GM12864 (cell line): ENCODE measurements around the gene LRCOL1.
"Not testable (repeated sequence)": the region's sequence is repeated elsewhere in the genome, so short reads cannot be mapped to it uniquely, and the experiment has no call there.

ENCODE experiments used
- DNase-seq: peaks from one replicate; pipeline ENCODE4 v3.0.0-alpha.2; 2011; ENCODE audit warnings: low read depth
- H3K4me3 ChIP-seq: 2 replicates; pipeline ENCODE4 v1.5.1; 2011; ENCODE audit warnings: mild to moderate bottlenecking, low read depth, low read length, control low read depth
- CTCF ChIP-seq: IDR thresholded peaks from 2 replicates; pipeline ENCODE4 v1.5.1; 2011; ENCODE audit warnings: low read depth, mild to moderate bottlenecking, moderate library complexity, low read length, control low read depth, inconsistent platforms; ENCODE audit errors: missing control alignments

LRCOL1 gene

GRCh38 chr12:132604151-132604618 is 6.2 kb downstream of the LRCOL1 start:
- TF ChIP-seq CTCF: no peak
- no peak for DNase-seq
- no peak overlapping the region for H3K4me3 ChIP-seq

DNA sequence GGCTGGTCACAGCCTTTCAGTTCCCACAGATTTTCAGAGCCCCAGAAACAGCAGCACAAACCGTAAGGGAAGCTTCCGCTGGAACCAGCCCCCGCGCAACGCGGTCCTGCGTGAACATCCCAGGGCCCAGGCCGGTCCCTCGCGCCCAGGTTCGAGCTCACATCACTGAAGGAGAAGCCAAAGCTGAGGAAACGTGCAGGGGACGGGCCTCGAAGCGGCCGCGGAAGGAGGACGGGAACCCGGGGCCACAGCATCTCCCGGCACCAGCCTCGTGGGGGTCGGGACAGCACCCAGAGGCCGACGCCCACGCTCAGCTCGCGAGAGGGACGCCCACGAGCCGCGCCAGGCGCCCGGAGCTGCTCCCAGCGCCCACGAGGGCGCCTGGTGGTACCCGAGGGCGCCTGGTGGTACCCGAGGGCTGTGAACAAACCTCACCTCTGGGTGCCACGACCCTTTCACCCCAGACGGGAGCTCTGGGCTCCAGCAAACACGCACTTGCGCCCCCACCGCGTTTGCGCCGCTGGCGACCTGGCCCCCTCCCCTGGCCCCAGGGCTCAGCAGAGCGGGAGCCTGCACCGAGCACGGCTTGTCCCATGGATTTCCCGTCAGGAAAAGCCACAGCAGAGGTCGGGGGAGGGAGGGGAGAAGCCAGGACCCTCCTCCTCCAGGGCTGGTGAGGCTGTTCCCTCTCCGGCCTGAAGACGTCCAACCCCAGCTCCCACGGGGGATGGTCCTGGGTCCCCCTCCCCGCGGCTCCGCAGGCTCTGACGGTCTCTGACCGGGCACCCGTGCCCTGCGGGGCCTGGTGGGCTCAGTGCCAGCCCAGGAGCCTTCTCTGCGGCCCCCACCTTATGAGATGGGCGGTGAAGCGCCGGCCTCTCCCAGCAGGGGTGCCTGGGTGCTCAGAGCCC is 6.9 kb downstream of the LRCOL1 start:
- H3K4me3 ChIP-seq: no peak overlapping the region
- DNase-seq: no peak
- TF ChIP-seq CTCF: no peak

DNA sequence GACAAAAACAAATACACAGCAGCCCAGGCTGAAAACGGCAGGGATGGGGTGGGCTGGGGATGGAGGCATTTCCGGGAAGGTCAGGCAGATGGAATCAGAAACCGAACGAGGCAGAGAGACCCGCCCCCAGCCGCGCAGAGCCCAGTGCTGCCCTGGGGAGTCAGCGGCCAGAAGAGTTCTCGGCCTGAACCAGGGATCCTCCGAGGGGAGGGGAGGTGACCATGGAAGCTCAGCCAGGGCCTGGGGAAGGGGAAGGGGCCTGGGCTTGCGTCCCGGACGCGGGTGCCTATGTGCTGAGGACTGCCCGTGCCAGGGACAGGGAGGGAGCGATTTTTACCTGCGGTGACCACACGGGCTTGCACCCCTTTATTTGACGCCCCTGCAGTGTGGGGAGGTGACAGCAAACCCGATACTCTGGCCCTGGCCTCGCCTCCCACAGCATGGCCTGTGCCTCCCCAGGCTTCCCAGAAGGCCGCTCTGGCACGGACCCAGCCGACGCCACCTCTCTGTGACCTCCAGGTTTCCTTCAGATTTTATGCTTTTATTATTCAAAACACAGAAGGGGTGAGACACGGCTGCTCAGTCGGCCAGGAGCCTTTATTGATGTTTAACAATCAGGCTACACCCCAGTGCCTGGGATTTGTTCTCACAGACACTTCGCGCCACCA is 7.7 kb downstream of the LRCOL1 start:
- DNase-seq: no peak
- no peak overlapping the region for H3K4me3 ChIP-seq
- TF ChIP-seq CTCF: no peak

GRCh38 chr12:132601171-132601883 is 9.1 kb downstream of the LRCOL1 start:
- TF ChIP-seq CTCF: no peak
- no peak overlapping the region for H3K4me3 ChIP-seq
- DNase-seq: no peak

GRCh38 chr12:132600048-132601032 is 10.0 kb downstream of the LRCOL1 start:
- H3K4me3 ChIP-seq: peak overlapping the region; percentile 31
- no peak for DNase-seq
- TF ChIP-seq CTCF: peak; percentile 30

DNA sequence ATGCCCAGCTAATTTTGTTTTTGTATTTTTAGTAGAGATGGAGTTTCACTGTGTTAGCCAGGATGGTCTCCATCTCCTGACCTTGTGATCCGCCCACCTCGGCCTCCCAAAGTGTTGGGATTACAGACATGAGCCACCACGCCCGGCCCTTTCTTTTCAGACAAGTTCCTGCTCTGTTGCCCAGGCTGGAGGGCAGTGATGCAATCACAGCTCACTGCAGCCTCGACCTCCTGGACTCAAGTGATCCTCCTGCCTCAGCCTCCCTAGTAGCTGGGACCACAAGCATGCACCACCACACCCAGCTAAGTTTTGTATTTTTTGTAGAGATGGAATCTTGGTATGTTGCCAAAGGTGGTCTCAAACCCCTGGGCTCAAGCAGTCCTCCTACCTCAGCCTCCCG is 10.9 kb downstream of the LRCOL1 start:
- not testable (repeated sequence) for H3K4me3 ChIP-seq, DNase-seq
